Epithelial cell of esophagus (primary cell): ENCODE measurements around the gene ZFHX3.

Experiments
- DNase-seq: peaks from one replicate; pipeline ENCODE4 v3.0.0; 2010; ENCODE audit warnings: low read depth
- H3K4me3 ChIP-seq: 2 replicates; pipeline ENCODE4 v1.5.1; 2011; ENCODE audit warnings: mild to moderate bottlenecking, low read length, control low read depth
- TF ChIP-seq, protein P1 (sequence below): IDR thresholded peaks from 2 replicates; pipeline ENCODE4 v1.5.1; 2011; ENCODE audit warnings: low read depth, mild to moderate bottlenecking, low read length, control low read depth, inconsistent platforms; ENCODE audit not compliant: insufficient read depth; ENCODE audit errors: missing control alignments

ZFHX3 gene

DNA sequence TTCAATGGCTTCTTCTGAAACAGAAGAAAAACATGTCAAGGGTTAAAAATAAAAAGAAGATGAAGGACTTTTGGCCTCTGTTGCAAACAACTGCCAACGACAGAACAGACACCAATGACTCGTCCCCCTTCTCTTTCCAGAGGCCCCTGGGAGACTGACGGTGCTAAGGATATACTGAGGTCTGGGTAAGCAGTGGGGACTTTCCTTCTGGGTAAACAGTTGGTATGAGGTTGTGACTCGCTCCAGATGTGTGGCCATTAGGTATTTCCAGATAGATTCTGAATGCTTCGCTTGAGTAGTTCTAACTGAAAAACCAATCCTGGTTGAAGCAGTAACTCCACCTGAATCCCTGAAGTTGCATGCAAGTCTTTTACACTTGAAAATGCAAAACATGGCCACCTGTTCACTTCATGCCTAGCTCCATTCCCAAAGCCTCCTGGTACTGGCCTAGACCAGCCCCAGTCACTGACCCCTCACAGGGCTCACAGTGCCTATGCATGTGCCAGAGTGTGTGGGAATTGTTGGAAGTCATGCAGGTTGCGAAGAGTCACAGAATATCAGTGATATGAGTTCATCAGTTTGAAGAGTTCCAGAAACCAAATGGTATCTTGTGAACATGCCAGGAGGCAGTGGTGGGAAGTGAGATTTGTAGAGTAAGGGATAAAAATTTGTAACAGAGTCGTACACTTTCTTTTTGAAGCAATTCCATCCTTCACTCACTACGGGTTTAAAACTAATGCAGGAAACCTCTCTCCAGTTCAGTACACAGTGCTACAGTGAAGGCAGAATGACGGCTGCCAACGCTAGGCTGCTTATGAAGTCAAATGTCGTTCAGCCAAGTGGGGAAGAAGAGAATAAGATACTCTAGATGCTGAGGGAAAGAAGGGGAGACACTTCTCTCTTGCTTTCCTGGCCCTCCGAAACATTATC, 217.8 kb downstream of the ZFHX3 start:
- DNase-seq: no peak

DNA sequence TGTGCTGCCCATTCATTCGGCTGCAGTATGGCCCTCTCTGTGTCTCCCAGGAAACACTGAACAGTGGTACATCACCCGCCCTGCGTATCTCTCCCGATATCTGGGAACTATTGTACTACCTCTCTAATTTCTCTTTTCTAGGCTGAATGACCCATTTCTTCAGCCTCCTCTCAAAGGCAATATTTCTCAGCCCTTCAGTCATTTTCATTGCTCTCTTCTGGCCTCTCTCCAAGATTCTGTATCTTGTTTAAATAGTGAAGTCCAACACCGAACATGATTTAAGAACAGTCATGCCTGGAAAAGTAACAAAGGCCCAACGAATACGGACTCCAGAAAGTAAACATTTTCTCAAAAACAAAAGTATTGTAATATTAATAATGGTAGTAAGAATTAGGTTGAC, 220.1 kb downstream of the ZFHX3 start:
- TF ChIP-seq, protein P1, sequence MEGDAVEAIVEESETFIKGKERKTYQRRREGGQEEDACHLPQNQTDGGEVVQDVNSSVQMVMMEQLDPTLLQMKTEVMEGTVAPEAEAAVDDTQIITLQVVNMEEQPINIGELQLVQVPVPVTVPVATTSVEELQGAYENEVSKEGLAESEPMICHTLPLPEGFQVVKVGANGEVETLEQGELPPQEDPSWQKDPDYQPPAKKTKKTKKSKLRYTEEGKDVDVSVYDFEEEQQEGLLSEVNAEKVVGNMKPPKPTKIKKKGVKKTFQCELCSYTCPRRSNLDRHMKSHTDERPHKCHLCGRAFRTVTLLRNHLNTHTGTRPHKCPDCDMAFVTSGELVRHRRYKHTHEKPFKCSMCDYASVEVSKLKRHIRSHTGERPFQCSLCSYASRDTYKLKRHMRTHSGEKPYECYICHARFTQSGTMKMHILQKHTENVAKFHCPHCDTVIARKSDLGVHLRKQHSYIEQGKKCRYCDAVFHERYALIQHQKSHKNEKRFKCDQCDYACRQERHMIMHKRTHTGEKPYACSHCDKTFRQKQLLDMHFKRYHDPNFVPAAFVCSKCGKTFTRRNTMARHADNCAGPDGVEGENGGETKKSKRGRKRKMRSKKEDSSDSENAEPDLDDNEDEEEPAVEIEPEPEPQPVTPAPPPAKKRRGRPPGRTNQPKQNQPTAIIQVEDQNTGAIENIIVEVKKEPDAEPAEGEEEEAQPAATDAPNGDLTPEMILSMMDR: no peak
- no peak overlapping the region for H3K4me3 ChIP-seq
- DNase-seq: no peak

More for the DNA sequence above, 217.8 kb downstream of the ZFHX3 start:
- H3K4me3 ChIP-seq: no peak overlapping the region
- TF ChIP-seq, protein P1: no peak

DNA sequence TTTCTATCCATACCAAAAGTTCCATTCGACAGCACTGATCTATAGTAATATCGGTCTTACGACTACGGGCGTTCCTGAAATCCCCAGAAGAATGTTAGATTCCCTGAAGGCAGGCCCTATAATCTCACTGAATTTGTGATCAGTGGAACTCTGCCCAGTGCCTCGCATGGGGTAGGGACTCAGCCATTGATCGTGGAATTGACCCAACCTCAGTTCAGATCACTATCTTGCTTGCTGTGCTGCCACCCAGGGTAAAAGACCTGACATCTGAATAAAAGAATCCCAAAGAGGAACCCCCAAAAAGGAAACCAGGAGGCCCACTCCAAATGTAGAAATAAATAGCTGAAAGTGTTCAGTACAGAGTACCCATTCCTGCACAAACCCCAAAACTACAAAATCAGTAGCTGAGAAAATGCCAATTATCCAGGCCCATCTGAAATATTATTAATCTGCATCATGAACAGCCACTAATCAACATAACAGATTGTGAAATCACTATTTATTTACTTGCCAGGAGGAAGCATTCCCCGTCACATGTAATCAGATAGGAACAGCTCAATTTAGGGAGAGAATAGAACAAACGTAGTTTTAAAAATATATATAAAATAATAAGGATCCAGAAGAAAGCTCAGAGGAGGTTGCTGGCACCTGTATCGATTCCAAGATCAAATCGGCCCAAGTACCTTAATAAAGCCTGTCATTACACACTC, 221.9 kb downstream of the ZFHX3 start:
- TF ChIP-seq, protein P1: no peak
- H3K4me3 ChIP-seq: no peak overlapping the region
- no peak for DNase-seq

DNA sequence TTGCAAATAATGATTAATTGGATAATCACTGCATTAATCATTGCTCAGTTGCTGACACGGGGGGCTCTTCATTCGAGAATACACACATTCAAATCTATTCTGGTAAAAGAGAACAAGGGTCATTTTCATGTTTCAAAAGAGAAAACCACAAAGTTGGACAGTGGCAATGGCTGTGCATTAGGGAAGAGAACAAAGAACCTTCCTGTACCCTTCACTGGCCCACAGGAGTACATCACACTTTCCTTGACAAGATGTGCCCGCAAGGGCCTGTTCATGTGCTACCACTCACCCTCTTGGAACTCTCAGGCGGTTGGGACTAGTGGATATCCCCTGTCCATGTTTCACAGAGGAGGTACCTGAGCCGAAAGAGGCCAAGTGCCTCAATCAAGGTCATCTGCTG, 223.2 kb downstream of the ZFHX3 start:
- no peak overlapping the region for H3K4me3 ChIP-seq
- no peak for DNase-seq
- TF ChIP-seq, protein P1: no peak

DNA sequence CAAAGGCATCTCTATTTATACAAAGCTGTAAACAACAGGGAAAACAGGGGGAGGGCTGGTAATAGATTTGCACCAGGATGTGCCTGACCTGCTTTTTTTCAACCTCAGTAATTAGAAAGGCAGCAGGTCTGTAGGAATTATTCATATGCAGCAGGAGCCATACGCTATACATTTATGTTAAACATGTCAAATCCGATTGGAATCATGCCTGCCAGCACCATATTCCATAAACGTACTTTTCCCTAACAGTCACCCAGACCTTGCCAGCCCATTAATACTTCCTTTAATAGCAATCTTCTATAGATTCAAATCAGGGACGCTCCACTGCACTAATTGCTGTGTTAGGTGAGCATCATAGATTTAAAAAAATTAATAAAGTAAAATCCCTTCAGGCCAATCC, 223.9 kb downstream of the ZFHX3 start:
- TF ChIP-seq, protein P1: no peak
- no peak overlapping the region for H3K4me3 ChIP-seq
- DNase-seq: no peak

DNA sequence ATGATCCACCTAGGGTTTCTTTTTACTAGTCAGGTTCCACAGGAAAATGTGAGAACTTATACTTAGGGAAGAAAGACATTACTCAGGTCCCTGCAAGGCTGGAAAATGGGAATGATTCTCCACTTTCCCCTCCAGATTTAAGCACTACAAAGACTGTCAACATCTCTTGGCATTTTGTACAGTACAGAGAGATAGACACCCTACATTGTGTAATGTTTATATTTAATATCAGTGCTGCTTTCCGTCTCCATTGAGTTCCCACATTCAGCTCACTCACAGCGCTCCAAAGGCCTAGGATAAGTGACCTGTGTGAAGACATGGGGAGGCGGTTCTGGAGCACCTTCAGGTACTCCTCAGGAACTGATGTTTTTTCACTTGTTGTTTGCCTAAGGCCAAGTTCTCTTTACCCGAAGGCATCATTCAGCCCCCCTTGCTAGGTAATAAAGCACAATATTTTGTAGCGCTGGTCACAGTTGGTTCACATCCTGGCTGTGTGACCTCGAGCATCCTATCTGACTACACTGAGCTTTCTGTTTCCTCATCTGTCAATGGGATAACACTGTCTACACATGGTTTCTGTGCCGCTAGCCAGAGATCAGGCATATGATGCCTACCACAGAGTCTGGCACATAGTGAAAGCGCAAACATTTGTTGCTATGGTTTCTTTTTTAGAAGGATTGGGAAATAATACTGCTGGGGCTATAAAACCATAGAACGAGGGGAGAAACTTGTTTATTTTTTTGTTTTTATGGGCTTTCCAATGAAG, 226.6 kb downstream of the ZFHX3 start:
- H3K4me3 ChIP-seq: no peak overlapping the region
- TF ChIP-seq, protein P1: no peak
- no peak for DNase-seq
